Thyroid gland (tissue), 4 donors: ENCODE measurements around the gene LBHD1.
A peak's percentile ranks its signal among the peaks of the same experiment; 100 is the strongest.

Experiments used
- POLR2A ChIP-seq, 2 donors: fragments of 450-650 bp; IDR thresholded peaks; one replicate each; pipeline ENCODE4 v1.6.1; 2017; ENCODE audit warnings: antibody characterized with exemption in 2 of 2, mild to moderate bottlenecking in 2 of 2, moderate library complexity in 1 of 2
- TF ChIP-seq, protein P1 (sequence below), 6 experiments: fragments of 200-600 bp in 3 of 6; fragments of 450-650 bp in 3 of 6; sonication (generic) in 3 of 6; IDR thresholded peaks; one replicate each; pipeline ENCODE4 v1.5.1; 2016 to 2019; ENCODE audit warnings: antibody characterized with exemption in 6 of 6, mild to moderate bottlenecking in 2 of 6, inconsistent platforms in 1 of 6, moderate library complexity in 1 of 6

DNA sequence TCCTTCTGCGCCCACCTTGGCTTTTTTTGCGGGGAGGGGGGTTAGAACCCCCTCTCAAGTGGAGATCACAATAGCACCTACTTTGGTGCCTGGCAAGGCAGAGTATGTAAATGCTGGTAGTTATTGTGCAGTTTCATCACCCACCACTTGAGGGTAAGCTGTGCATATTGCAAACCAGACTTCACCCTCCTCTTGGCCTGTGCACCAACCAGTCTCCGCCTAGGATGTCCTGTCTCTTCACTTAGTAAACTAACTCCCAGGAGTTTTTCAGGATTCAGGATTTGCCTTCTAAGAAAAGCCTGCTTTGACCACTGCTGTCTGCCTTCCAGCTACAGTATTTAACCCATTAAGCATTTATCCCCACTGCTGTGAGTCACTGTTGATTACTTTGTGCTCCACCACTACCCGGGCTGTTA, 8.8 kb upstream of the LBHD1 start:
- TF ChIP-seq, protein P1, sequence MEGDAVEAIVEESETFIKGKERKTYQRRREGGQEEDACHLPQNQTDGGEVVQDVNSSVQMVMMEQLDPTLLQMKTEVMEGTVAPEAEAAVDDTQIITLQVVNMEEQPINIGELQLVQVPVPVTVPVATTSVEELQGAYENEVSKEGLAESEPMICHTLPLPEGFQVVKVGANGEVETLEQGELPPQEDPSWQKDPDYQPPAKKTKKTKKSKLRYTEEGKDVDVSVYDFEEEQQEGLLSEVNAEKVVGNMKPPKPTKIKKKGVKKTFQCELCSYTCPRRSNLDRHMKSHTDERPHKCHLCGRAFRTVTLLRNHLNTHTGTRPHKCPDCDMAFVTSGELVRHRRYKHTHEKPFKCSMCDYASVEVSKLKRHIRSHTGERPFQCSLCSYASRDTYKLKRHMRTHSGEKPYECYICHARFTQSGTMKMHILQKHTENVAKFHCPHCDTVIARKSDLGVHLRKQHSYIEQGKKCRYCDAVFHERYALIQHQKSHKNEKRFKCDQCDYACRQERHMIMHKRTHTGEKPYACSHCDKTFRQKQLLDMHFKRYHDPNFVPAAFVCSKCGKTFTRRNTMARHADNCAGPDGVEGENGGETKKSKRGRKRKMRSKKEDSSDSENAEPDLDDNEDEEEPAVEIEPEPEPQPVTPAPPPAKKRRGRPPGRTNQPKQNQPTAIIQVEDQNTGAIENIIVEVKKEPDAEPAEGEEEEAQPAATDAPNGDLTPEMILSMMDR (IDR thresholded peaks at IDR 0.05): peak in 3 of 6 experiments; percentile 16 to 30 (median 20)
- TF ChIP-seq POLR2A (IDR thresholded peaks at IDR 0.05): no peak
